ENCODE data around the gene MMP3.

MMP3 gene

GRCh38 chr11:102799681-102800340, 43.6 kb downstream of the MMP3 start:
- Mint-ChIP-seq H3K9me3 (no peaks in the 10 kb centered on the region), H3K27ac (ENCODE audit: low read depth) (no peak overlapping the region), H3K36me3 (ENCODE audit: insufficient read depth) (no peaks in the 10 kb centered on the region), H3K27me3 (peaks cover 17% of the 10 kb centered on the region), H3K4me3 (no peak overlapping the region), H3K4me1 (no peaks in the 10 kb centered on the region)
- DNase-seq (ENCODE audit: low spot score in 2 of 2) (no peak), ATAC-seq (replicated peaks; ENCODE audit: extremely low read depth, poor library complexity, severe bottlenecking) (no peak)

GRCh38 chr11:102798012-102798746, 45.2 kb downstream of the MMP3 start, which contains the start of gene MMP1:
Gene MMP1, minus strand, starts transcription at chr11:102798160. Its CDS starts 68 bp downstream, at chr11:102798092.
- no peak within 1 kb of the TSS for H3K27ac Mint-ChIP-seq (ENCODE audit: low read depth)
- no peaks in the 10 kb centered on the region for H3K36me3 Mint-ChIP-seq (ENCODE audit: insufficient read depth)
- no peak for ATAC-seq (replicated peaks; ENCODE audit: extremely low read depth, poor library complexity, severe bottlenecking)
- no peaks in the 10 kb centered on the region for H3K9me3 Mint-ChIP-seq
- H3K4me3 Mint-ChIP-seq = no peak within 1 kb of the TSS
- no peaks in the 10 kb centered on the region for H3K4me1 Mint-ChIP-seq
- no peak for DNase-seq (ENCODE audit: low spot score in 2 of 2)
- H3K27me3 Mint-ChIP-seq = peaks cover 2% of the 10 kb centered on the region

GRCh38 chr11:102794382-102794781, 49.0 kb downstream of the MMP3 start:
- ATAC-seq (replicated peaks; ENCODE audit: extremely low read depth, poor library complexity, severe bottlenecking) (no peak), DNase-seq (ENCODE audit: low spot score in 2 of 2) (no peak)
- no peaks in the 10 kb centered on the region for H3K36me3 Mint-ChIP-seq (ENCODE audit: insufficient read depth)
- H3K9me3 Mint-ChIP-seq = no peaks in the 10 kb centered on the region
- no peak overlapping the region for H3K27ac Mint-ChIP-seq (ENCODE audit: low read depth)
- no peaks in the 10 kb centered on the region for H3K4me1 Mint-ChIP-seq
- H3K4me3 Mint-ChIP-seq = no peak overlapping the region
- H3K27me3 Mint-ChIP-seq = peaks cover 3% of the 10 kb centered on the region

GRCh38 chr11:102793677-102794290, 49.6 kb downstream of the MMP3 start:
- no peak overlapping the region for H3K27ac Mint-ChIP-seq (ENCODE audit: low read depth)
- H3K4me3 Mint-ChIP-seq = no peak overlapping the region
- H3K27me3 Mint-ChIP-seq = peaks cover 9% of the 10 kb centered on the region
- no peak for ATAC-seq (replicated peaks; ENCODE audit: extremely low read depth, poor library complexity, severe bottlenecking)
- H3K9me3 Mint-ChIP-seq = no peaks in the 10 kb centered on the region
- no peaks in the 10 kb centered on the region for H3K36me3 Mint-ChIP-seq (ENCODE audit: insufficient read depth)
- H3K4me1 Mint-ChIP-seq = no peaks in the 10 kb centered on the region
- no peak for DNase-seq (ENCODE audit: low spot score in 2 of 2)

GRCh38 chr11:102792604-102793003, 50.8 kb downstream of the MMP3 start:
- Mint-ChIP-seq H3K27ac (ENCODE audit: low read depth) (no peak overlapping the region), H3K4me1 (no peaks in the 10 kb centered on the region), H3K36me3 (ENCODE audit: insufficient read depth) (no peaks in the 10 kb centered on the region), H3K27me3 (peaks cover 14% of the 10 kb centered on the region), H3K4me3 (no peak overlapping the region), H3K9me3 (no peaks in the 10 kb centered on the region)
- DNase-seq (ENCODE audit: low spot score in 2 of 2) = no peak
- no peak for ATAC-seq (replicated peaks; ENCODE audit: extremely low read depth, poor library complexity, severe bottlenecking)

GRCh38 chr11:102791271-102792036, 52.0 kb downstream of the MMP3 start:
- Mint-ChIP-seq H3K4me1 (no peaks in the 10 kb centered on the region), H3K27ac (ENCODE audit: low read depth) (no peak overlapping the region), H3K27me3 (peaks cover 14% of the 10 kb centered on the region), H3K9me3 (no peaks in the 10 kb centered on the region), H3K36me3 (ENCODE audit: insufficient read depth) (no peaks in the 10 kb centered on the region), H3K4me3 (no peak overlapping the region)
- ATAC-seq (replicated peaks; ENCODE audit: extremely low read depth, poor library complexity, severe bottlenecking) (no peak), DNase-seq (ENCODE audit: low spot score in 2 of 2) (no peak)

- H3K36me3 Mint-ChIP-seq (ENCODE audit: insufficient read depth) = no peaks in the 10 kb centered on the region
- no peaks in the 10 kb centered on the region for H3K4me1 Mint-ChIP-seq
- H3K27me3 Mint-ChIP-seq = peaks cover 14% of the 10 kb centered on the region
- no peaks in the 10 kb centered on the region for H3K9me3 Mint-ChIP-seq
- DNase-seq (ENCODE audit: low spot score in 2 of 2) (no peak), ATAC-seq (replicated peaks; ENCODE audit: extremely low read depth, poor library complexity, severe bottlenecking) (no peak)
- H3K27ac Mint-ChIP-seq (ENCODE audit: low read depth) = no peak overlapping the region
- H3K4me3 Mint-ChIP-seq = no peak overlapping the region
Observed at GRCh38 chr11:102788334-102788995, 54.9 kb downstream of the MMP3 start.

All from central memory CD8-positive, alpha-beta T cell (primary cell).